NCI-H2029 treated with DMSO at 0.1 percent for 48 hours (cell line): ENCODE measurements around the gene KIF3C.
"Not testable (repeated sequence)": the region's sequence is repeated elsewhere in the genome, so short reads cannot be mapped to it uniquely, and the experiment has no call there.

ENCODE experiments used
- DNase-seq: peaks from one replicate; lab custom pipeline; 2025; lab: John Stamatoyannopoulos, UW

Gene KIF3C

GRCh38 chr2:25982273-25982967 is at the start of gene KIF3C:
TSS of gene KIF3C (minus strand) at chr2:25982497. CDS start at chr2:25981917, 580 bp downstream.
- DNase-seq, result no peak

GRCh38 chr2:26028083-26028482 is 45.8 kb upstream of the KIF3C start:
- DNase-seq, result not testable (repeated sequence)

GRCh38 chr2:26025509-26025908 is 43.2 kb upstream of the KIF3C start:
- no peak for DNase-seq

GRCh38 chr2:26024260-26024659 is 42.0 kb upstream of the KIF3C start:
- DNase-seq, result no peak

- DNase-seq, result no peak
Measured at GRCh38 chr2:26020231-26020640, 37.9 kb upstream of the KIF3C start.

GRCh38 chr2:26018184-26019055 is 36.1 kb upstream of the KIF3C start:
- no peak for DNase-seq

GRCh38 chr2:26017464-26018183 is 35.3 kb upstream of the KIF3C start:
- no peak for DNase-seq

- DNase-seq, result not testable (repeated sequence)
Measured at GRCh38 chr2:26016706-26017045, 34.4 kb upstream of the KIF3C start.

- no peak for DNase-seq
Measured at GRCh38 chr2:26016012-26016705, 33.9 kb upstream of the KIF3C start.

- DNase-seq, result no peak
Measured at GRCh38 chr2:26013668-26014067, 31.4 kb upstream of the KIF3C start.

- DNase-seq, result peak; percentile 78
Measured at GRCh38 chr2:26011990-26012856, 29.9 kb upstream of the KIF3C start.

- DNase-seq, result no peak
Measured at GRCh38 chr2:26011609-26011989, 29.3 kb upstream of the KIF3C start.

- no peak for DNase-seq
Measured at GRCh38 chr2:26010943-26011342, 28.6 kb upstream of the KIF3C start.

GRCh38 chr2:26009567-26009963 is 27.3 kb upstream of the KIF3C start:
- no peak for DNase-seq

- DNase-seq, result no peak
Measured at GRCh38 chr2:26008851-26009566, 26.7 kb upstream of the KIF3C start.

- no peak for DNase-seq
Measured at GRCh38 chr2:26008095-26008494, 25.8 kb upstream of the KIF3C start.

- no peak for DNase-seq
Measured at GRCh38 chr2:26002632-26003310, 20.5 kb upstream of the KIF3C start.

- DNase-seq, result peak; percentile 55
Measured at GRCh38 chr2:26001743-26002351, 19.6 kb upstream of the KIF3C start.

- DNase-seq, result no peak
Measured at GRCh38 chr2:26000561-26001082, 18.3 kb upstream of the KIF3C start.
